NCI-H1417 treated with DMSO at 0.1 percent for 48 hours (cell line): ENCODE measurements around the gene API5.

Experiments used
- DNase-seq: peaks from one replicate; lab custom pipeline; 2025; lab: John Stamatoyannopoulos, UW

Gene API5

DNA sequence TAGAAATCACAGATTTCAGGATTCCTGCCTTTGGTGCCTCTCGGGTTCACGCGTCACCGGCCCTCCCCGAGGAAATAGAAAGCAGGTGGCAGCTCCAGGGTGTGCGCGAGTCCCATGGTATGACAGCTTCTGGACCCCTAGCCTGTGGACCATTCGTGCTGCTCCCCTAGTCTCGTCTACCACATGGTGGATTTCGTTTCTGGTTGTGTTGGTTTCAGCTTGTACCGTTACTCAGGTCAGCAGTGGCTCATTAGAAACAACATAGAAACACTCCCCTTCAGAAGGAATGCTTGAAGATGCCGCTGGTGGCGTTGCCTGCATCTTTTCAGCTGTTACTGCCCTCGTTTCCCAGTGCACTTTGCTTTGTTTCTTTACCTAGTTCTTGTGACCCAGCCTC is 47.6 kb downstream of the API5 start:
- DNase-seq = no peak

DNA sequence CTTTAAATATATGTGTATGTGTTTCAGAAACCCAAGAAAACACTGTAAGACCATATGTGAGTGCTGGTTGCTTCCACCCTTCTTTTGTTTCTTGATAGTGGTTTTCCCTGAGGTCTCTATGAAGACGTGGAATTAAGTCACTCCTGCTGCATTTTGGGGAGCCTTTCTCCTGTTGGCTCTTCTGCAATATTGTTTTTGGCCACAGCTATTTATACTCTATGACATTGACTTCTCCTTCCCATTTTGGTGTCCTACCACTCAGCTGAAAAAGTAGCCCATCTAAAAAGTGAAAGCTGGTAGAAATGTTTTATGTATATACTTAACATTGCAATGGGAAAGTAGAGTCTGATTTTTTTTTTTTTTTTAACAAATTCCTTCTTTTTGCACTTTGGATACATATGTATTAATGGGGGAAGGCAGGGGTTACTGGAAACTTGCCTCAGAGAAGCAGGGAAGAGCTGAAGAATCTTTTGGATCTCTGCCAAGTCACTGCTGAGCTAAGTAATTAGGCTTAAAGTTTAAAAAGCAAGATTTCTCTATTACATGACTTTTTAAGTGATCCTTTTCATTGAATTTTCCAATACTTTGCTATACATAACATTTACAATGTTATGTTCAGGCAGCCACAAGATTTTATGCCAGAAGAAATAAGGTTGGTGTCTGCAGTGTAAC is 48.7 kb downstream of the API5 start:
- DNase-seq = no peak

DNA sequence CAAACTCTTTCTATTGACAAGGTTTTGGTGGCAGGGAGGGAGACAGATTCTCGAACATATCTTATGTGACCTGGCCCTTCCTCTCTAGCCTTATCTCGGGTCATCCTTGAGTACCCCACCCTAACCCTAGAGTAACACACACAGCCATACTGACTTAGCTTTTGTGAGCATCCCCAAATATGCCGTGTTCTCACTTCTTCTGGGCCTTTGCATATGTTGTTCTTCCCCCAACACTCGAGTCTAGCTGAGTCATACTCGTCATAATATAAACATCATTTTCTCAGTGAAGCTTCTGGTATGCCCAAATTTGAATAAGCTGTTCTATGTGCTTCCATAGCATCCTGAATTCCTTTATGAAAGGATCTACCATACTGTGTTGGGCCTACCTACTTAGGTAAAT is 54.9 kb downstream of the API5 start:
- DNase-seq = no peak

DNA sequence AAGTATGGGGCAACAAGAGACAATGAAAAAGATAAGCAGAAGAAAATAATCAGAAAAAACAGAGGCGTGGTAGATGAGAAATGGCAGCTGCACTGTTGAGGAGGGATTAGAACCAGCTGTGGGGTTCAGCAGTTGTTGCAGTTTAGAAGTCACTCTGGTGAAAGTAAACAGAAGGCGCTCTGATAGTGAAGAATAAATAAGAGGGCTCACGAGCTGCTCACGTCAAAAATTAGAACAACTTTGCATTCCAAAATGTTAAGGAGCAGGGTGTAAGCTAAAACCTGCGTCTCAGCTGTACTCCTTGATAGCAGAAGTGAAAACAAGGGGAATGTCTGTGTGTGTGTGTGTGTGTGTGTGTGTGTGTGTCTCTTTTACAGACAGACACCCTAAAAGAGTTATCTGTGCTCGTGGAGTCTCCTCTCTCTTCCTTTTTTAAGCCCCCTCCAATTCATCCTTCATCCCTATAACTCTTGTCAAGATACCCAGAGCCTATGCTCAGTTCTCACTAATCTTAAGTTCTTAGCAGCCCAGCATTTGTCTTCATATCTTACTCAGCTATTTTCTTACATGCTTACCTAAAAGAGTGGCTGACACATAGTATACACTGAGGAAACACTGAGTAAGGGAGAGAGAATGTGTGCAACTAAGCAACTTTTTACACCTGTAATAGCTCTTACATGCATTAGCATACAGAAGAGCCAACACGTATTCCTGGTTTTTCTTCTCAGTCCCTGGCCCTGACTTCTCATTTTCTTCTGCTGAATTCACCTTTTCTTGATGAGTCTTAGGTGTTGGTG is 55.8 kb downstream of the API5 start:
- no peak for DNase-seq

DNA sequence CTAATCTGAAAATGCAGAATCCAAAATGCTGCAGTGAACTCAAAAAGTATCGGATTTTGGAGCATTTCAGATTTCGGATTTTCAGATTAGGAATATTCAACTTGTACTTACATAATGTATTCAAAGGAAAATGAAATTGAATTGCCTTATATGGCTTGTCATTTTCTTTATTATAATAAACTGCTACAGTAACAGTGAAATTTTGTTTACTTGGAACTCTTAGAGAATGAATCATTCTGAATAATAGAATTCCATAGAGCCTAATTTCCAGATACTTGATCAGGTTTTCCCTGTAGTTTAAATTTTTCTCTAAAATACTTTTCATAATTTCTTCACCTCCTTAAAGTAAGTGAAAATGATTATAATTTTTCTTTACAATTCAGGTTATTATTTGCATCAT is 64.3 kb downstream of the API5 start:
- DNase-seq = no peak

- no peak for DNase-seq
These were observed 64.8 kb downstream of the API5 start for GRCh38 chr11:43376594-43376993.

DNA sequence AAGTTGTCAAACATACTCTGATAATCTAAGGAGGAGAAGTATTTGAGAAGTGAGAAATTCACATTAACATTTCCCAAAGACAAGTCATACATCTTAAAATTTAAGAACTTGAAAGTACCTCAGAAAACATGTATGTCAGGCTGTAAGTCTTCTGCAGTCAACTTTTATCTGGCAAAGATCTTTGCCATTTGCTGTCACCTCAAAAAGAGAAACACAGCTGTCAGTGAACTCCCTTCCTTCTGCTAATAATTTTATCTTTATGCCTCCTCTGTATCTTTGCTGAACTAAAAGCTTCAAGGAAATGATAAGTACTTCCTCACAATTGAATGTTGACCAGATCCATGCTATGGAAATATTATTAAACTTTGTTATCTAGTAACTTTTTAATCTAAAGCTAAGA is 65.6 kb downstream of the API5 start:
- DNase-seq = no peak

GRCh38 chr11:43378897-43379296 is 67.1 kb downstream of the API5 start:
- no peak for DNase-seq

DNA sequence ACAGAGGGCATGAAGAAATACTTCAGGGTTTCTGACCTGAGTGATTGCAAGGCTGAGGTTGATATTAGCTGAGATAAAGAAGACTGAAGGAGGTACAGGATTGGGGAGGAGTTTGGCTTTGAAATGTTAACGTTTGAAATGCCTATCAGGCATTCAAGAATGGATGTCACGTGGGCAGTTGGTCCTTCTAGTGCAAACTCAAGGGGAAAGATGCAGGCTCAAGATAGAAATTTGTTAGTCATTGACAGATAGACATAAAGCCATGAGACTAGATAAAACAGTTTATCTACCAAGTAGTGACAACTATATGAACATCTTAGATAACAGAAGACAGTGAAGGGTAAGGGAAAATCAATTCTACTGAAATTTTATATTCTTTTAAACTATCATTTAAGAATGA is 70.0 kb downstream of the API5 start:
- DNase-seq = no peak

DNA sequence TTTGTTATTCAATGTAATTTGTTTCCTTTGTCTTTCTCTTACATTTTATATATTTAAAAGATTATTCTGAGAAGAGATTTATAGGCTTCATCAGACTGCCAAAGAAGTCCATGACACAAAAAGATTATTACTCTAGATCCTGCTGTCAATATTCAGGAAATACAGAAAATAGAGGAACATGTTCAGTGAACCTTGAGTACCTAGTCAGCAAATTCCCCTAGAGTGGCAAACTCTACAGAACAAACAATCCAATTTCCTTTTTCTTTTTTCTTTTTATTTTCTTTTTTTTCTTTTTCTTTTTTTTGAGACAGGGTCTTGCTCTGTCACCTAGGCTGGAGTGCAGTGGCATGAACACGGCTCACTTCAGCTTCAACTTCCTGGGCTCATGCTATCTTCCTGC is 70.8 kb downstream of the API5 start:
- no peak for DNase-seq

- no peak for DNase-seq
These were observed 72.6 kb downstream of the API5 start for GRCh38 chr11:43384393-43384792.

DNA sequence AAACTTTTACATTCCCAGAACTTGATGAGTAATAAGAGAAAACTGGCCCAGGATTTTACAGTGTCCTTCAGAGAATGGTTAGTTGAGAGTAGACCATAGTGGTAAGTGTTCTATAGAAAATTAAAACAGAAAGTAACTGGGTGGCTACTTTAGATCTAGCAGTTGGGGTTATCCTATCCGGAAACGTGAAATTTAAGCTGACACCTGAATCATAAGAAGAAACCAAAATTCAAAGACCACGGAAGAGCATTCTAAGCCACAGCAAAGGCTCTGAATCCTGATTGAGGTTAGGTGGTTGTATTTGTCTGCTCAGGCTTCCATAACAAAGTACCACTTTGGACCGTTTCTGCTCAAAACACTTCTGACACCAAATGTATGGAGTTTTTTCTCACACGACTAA is 80.9 kb downstream of the API5 start:
- DNase-seq = no peak

- DNase-seq = no peak
These were observed 82.1 kb downstream of the API5 start for GRCh38 chr11:43393765-43394355.
